ENCODE results near the gene REG1B. TPM values are rescaled to one million over a fixed set of nuclear protein-coding genes. Genes with fewer than 3 reads are reported as not detected.

REG1B gene
- total and polyA plus RNA-seq, 2 of the 4 experiments (the other 2 are of a cell fraction): not detected

DNA sequence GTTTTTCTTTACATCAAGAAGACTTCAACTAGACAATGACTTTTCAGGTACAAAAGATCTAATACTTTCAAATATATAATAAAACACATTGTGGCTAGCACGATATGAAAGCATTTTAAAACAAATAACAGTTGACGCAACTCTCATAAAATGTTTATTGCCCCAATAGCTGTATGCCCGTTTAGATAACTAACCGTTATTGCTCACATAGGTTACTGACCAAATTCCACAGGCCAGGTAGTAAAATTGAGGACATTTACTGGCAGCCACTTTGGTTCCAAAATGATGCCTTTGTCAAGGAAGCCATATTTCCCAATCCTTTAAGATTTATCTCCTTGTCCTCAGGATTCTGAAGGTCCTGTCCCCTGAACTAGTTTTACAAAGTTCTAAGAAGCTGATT lies 2.9 kb upstream of the REG1B start:
- Histone ChIP-seq H3K27ac (ENCODE audit: insufficient read depth, low read length) (no peak overlapping the region), H2BK120ac (ENCODE audit: low read depth, low read length) (no peak overlapping the region), H3K9ac (ENCODE audit: low read depth, low read length) (no peak overlapping the region), H3K9me1 (ENCODE audit: insufficient read depth, low read length) (no peaks in the 10 kb centered on the region), H2BK20ac (ENCODE audit: low read depth, low read length) (no peak overlapping the region), H3K4me1 (ENCODE audit: control insufficient read depth, insufficient read depth, low read length) (no peaks in the 10 kb centered on the region), H2BK15ac (ENCODE audit: low read depth, low read length) (no peak overlapping the region), H3K27me3 (ENCODE audit: control insufficient read depth, insufficient read depth, low read length) (no peaks in the 10 kb centered on the region), H3K56ac (ENCODE audit: extremely low read depth, insufficient read depth, low read length) (no peak overlapping the region), H4K91ac (ENCODE audit: insufficient read depth, low read depth, low read length) (no peak overlapping the region), H3K4ac (ENCODE audit: low read depth, low read length) (no peak overlapping the region), H3K23ac (ENCODE audit: low read depth, low read length) (no peak overlapping the region), H4K5ac (ENCODE audit: low read depth, low read length) (no peak overlapping the region), H3K9me3 (ENCODE audit: control insufficient read depth, insufficient read depth, low read length) (peaks cover 10% of the 10 kb centered on the region), H3K4me3 (ENCODE audit: insufficient read depth, low read depth, low read length) (no peak overlapping the region), H4K20me1 (ENCODE audit: insufficient read depth, low read length) (no peaks in the 10 kb centered on the region), H3K14ac (replicated peaks; ENCODE audit: low read depth, low read length) (no peak overlapping the region), H3K36me3 (ENCODE audit: control insufficient read depth, insufficient read depth, low read length) (no peaks in the 10 kb centered on the region), H2AFZ (replicated peaks; ENCODE audit: low read length, poor library complexity) (no peak overlapping the region), H2BK5ac (ENCODE audit: low read depth, low read length, poor library complexity, severe bottlenecking) (no peak overlapping the region), H3K79me1 (ENCODE audit: low read depth in 1 of 2, low read length in 2 of 2) (no peaks in the 10 kb centered on the region), H2AK5ac (ENCODE audit: low read depth, low read length) (no peak overlapping the region), H4K8ac (ENCODE audit: low read depth in 2 of 2, low read length in 2 of 2) (no peak overlapping the region), H3K4me2 (ENCODE audit: low read depth, low read length) (no peak overlapping the region), H3K18ac (ENCODE audit: low read depth, low read length) (no peak overlapping the region), H2AK9ac (replicated peaks; ENCODE audit: low read depth, low read length, poor library complexity) (no peak overlapping the region)
- in situ Hi-C loops (cut with MboI; ENCODE audit: low sequenced_read_pairs) (no loop called here), intact Hi-C loops (cut with micrococcal nuclease) (no loop called here), dilution Hi-C loops (cut with HindIII; ENCODE audit: low sequenced_read_pairs, unreplicated experiment) (no loop called here)
- ChIA-PET POLR2A (ENCODE audit: unreplicated experiment) (no interaction called here), CTCF (no interaction called here)
- ATAC-seq (ENCODE audit: low read depth): no peak
- no CpG with 5 or more reads among the region's 4 CpGs for WGBS, 2 experiments (ENCODE audit: extremely low coverage in 2 of 2, insufficient read length in 1 of 2)
- DNase-seq: no peak
- no TSS peak for BruUV-seq (replicated peaks)
- no peak for TF ChIP-seq RFX5 (IDR thresholded peaks at IDR 0.05; ENCODE audit: low read depth, low read length)
- no peak for TF ChIP-seq FOS (IDR thresholded peaks at IDR 0.05; ENCODE audit: low read depth, low read length)
- no peak for TF ChIP-seq MAZ (IDR thresholded peaks at IDR 0.05; ENCODE audit: borderline replicate concordance, low read depth, low read length)
- no peak for TF ChIP-seq MAFK (IDR thresholded peaks at IDR 0.05; ENCODE audit: low read depth, low read length)
- no peak for TF ChIP-seq MXI1 (IDR thresholded peaks at IDR 0.05; ENCODE audit: borderline replicate concordance, low read depth, low read length)
- TF ChIP-seq, protein P1, sequence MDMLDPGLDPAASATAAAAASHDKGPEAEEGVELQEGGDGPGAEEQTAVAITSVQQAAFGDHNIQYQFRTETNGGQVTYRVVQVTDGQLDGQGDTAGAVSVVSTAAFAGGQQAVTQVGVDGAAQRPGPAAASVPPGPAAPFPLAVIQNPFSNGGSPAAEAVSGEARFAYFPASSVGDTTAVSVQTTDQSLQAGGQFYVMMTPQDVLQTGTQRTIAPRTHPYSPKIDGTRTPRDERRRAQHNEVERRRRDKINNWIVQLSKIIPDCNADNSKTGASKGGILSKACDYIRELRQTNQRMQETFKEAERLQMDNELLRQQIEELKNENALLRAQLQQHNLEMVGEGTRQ (IDR thresholded peaks at IDR 0.05; ENCODE audit: low read depth, low read length): no peak
- no peak for TF ChIP-seq RAD21 (IDR thresholded peaks at IDR 0.05; ENCODE audit: low read length)
- no peak for TF ChIP-seq RCOR1 (IDR thresholded peaks at IDR 0.05; ENCODE audit: insufficient replicate concordance, low read length)
- no peak for TF ChIP-seq POLR2A (IDR thresholded peaks at IDR 0.05; ENCODE audit: low read depth, low read length)
